Epithelial cell of esophagus (primary cell): Measurements from ENCODE around the gene CRIP1.

Experiments
- DNase-seq: peaks from one replicate; pipeline ENCODE4 v3.0.0; 2010; ENCODE audit warnings: low read depth
- H3K4me3 ChIP-seq: 2 replicates; pipeline ENCODE4 v1.5.1; 2011; ENCODE audit warnings: mild to moderate bottlenecking, low read length, control low read depth
- TF ChIP-seq, protein P1 (sequence below): IDR thresholded peaks from 2 replicates; pipeline ENCODE4 v1.5.1; 2011; ENCODE audit warnings: low read depth, mild to moderate bottlenecking, low read length, control low read depth, inconsistent platforms; ENCODE audit not compliant: insufficient read depth; ENCODE audit errors: missing control alignments

CRIP1 gene

DNA sequence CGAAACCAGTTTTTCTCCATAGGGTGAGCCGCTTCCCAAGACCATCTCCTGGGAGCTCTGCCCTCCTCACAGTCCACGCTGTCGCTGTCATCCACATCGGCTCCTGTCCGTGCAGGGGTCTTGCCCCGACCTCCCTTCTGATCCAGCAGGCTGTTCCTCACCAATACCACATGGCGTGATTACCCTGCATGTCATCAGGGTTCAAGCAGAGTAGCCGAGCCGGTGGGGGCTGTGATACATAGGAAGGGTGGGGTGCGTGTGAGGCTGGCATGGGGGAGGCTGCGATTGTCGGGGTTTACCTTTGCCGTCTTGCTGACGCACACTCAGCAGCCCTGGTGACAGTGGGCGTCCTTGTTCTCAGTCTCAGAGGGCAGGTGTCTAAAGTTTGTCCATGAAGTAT is 21.4 kb downstream of the CRIP1 start:
- no peak for DNase-seq

GRCh38 chr14:105508601-105509000 is 21.9 kb downstream of the CRIP1 start:
- TF ChIP-seq, protein P1, sequence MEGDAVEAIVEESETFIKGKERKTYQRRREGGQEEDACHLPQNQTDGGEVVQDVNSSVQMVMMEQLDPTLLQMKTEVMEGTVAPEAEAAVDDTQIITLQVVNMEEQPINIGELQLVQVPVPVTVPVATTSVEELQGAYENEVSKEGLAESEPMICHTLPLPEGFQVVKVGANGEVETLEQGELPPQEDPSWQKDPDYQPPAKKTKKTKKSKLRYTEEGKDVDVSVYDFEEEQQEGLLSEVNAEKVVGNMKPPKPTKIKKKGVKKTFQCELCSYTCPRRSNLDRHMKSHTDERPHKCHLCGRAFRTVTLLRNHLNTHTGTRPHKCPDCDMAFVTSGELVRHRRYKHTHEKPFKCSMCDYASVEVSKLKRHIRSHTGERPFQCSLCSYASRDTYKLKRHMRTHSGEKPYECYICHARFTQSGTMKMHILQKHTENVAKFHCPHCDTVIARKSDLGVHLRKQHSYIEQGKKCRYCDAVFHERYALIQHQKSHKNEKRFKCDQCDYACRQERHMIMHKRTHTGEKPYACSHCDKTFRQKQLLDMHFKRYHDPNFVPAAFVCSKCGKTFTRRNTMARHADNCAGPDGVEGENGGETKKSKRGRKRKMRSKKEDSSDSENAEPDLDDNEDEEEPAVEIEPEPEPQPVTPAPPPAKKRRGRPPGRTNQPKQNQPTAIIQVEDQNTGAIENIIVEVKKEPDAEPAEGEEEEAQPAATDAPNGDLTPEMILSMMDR: no peak
- no peak for DNase-seq
- no peak overlapping the region for H3K4me3 ChIP-seq

More for the DNA sequence above, 21.4 kb downstream of the CRIP1 start:
- TF ChIP-seq, protein P1: no peak
- H3K4me3 ChIP-seq: no peak overlapping the region

DNA sequence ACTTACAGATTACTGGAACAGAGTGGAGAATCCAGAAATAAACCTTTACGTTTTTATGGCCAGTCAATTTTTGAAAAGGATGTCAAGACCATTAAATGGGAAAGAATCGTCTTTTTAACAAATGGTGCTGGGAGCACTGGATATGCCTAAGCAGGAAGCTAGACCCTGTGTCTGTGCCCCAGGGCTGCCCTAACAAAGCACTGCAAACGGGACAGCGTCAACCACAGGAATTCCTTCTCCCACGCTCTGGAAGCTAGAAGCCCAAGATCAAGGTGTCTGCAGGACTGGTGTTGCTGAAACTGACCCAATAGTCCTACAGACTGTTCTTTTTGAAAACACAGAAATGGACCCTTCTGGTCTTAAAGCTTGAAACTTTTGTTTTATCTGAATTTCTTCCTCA is 30.4 kb downstream of the CRIP1 start:
- no peak for DNase-seq
- TF ChIP-seq, protein P1: no peak
- no peak overlapping the region for H3K4me3 ChIP-seq

- DNase-seq: no peak
- H3K4me3 ChIP-seq: no peak overlapping the region
- TF ChIP-seq, protein P1: no peak
Measured at GRCh38 chr14:105519946-105520698, 33.4 kb downstream of the CRIP1 start.

DNA sequence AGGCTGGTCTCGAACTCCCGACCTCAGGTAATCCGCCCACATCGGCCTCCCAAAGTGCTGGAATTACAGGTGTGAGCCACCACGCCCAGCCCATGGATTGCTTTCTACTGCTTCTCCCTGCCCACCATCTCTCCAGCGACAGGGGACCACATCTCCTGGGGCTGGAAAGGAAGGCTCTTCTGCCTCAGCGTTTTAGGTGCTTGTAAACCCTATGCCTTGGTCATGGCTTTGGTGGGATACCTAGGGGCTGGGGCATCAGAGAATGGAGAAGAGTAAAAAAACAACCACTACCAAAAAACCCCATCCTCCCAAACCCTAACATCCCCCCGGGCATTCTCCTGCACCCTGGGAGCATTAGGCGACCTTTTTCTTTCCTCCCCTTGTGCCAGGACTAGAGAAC is 38.6 kb downstream of the CRIP1 start:
- TF ChIP-seq, protein P1: no peak

GRCh38 chr14:105525861-105526775 is 39.4 kb downstream of the CRIP1 start, which contains the start of gene TMEM121:
TMEM121 (plus strand) TSS chr14:105526583; CDS start chr14:105528835, 2,252 bp downstream.
- DNase-seq: no peak
- TF ChIP-seq, protein P1: no peak
- H3K4me3 ChIP-seq: peak within 1 kb of the TSS; percentile 41

More for the DNA sequence above, 38.6 kb downstream of the CRIP1 start:
- no peak for DNase-seq
- no peak overlapping the region for H3K4me3 ChIP-seq
